Type B pancreatic cell (in vitro differentiated cells): ENCODE data around the gene OLA1. TPM values are rescaled to one million over a fixed set of nuclear protein-coding genes. Genes with fewer than 3 reads are reported as not detected.

Experiments used
- DNase-seq: peaks from one replicate; pipeline ENCODE4 v3.0.0; 2021; ENCODE audit warnings: mixed read lengths; ENCODE audit not compliant: unreplicated experiment; ENCODE audit errors: extremely low spot score
- H3K27ac Mint-ChIP-seq: 2 replicates; pipeline ENCODE4 v1.8.0; 2021; ENCODE audit warnings: mild to moderate bottlenecking, mixed read lengths
- H3K27me3 Mint-ChIP-seq: 2 replicates; pipeline ENCODE4 v1.8.0; 2021; ENCODE audit warnings: mixed read lengths
- H3K36me3 Mint-ChIP-seq: 2 replicates; pipeline ENCODE4 v1.8.0; 2021; ENCODE audit warnings: mixed read lengths
- H3K4me1 Mint-ChIP-seq: one replicate; pipeline ENCODE4 v1.8.0; 2021; ENCODE audit warnings: mixed read lengths; ENCODE audit not compliant: unreplicated experiment
- H3K4me3 Mint-ChIP-seq: 2 replicates; pipeline ENCODE4 v1.8.0; 2021; ENCODE audit warnings: mild to moderate bottlenecking, mixed read lengths
- H3K9me3 Mint-ChIP-seq: 2 replicates; pipeline ENCODE4 v1.8.0; 2021; ENCODE audit warnings: mixed read lengths
- CTCF ChIP-seq: fragments of 200-600 bp; sonication (generic); conservative IDR thresholded peaks from 2 replicates; pipeline ENCODE4 v1.5.0; 2021; ENCODE audit warnings: antibody characterized with exemption, mild to moderate bottlenecking
- total RNA-seq: library from RNA; stranded (reverse); gene quantifications from 2 replicates; pipeline ENCODE4 v1.2.1, GENCODE V29; 2021; ENCODE audit warnings: low replicate concordance

The OLA1 gene
- total RNA-seq, 1 donor from 2014 or later = 94.4 TPM

GRCh38 chr2:174025271-174026121 is 222.8 kb downstream of the OLA1 start:
- Mint-ChIP-seq H3K36me3 (no peaks in the 10 kb centered on the region), H3K4me3 (peak overlapping the region; percentile 53), H3K27ac (peak overlapping the region; percentile 77), H3K27me3 (no peaks in the 10 kb centered on the region), H3K4me1 (peaks cover 22% of the 10 kb centered on the region), H3K9me3 (no peaks in the 10 kb centered on the region)
- TF ChIP-seq CTCF = no peak
- DNase-seq = no peak

GRCh38 chr2:174024524-174025270 is 223.6 kb downstream of the OLA1 start:
- no peaks in the 10 kb centered on the region for H3K36me3 Mint-ChIP-seq

DNA sequence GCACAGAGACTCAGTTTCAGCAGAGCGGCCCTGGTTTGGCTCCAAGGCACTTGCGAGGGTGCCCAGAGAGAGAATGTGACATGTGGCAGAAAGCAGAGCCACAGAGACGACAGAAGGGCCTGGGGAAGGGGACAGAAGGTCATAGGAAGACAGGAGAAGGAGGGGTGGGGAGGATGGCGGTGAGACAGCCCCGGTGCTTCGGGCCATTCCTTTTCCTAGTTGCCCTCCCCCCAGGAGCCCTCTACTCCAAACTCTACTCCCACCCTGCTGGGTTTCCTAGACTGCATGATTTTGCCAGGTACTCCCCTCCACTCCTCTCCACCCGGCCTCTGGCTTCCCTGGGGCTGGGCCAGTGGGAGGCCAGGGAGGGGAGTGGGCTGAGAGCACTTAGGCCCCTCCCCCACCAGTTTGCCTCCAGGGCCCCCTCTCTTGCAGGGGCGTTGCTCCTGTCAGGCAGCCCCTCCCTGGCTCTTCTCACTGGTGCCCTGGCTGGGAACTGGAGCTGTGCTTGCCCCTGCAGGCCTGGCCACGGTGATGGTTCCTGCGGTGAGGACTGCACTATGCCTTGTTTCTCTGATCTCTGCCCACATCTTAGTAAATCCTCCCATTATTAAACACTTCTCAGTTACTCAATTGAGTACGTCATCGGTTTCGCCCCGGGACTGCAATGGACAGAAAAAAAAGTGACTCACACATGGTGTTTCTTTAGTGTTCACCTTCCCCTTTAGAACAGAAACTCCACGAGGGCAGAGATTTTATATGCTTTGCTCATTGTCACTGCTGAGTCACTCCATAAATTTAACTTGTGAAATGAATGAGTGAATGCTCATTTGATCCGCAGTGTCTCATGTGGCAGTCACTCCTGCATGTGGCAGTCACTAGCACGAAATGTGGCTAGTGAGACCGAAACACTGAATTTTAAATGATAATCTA is 224.5 kb downstream of the OLA1 start:
- H3K27ac Mint-ChIP-seq = peak overlapping the region; percentile 77
- no peaks in the 10 kb centered on the region for H3K9me3 Mint-ChIP-seq
- DNase-seq = no peak
- H3K27me3 Mint-ChIP-seq = no peaks in the 10 kb centered on the region
- peaks cover 22% of the 10 kb centered on the region for H3K4me1 Mint-ChIP-seq
- no peaks in the 10 kb centered on the region for H3K36me3 Mint-ChIP-seq
- TF ChIP-seq CTCF = no peak
- peak overlapping the region; percentile 53 for H3K4me3 Mint-ChIP-seq

More at GRCh38 chr2:174024524-174025270, 223.6 kb downstream of the OLA1 start:
- Mint-ChIP-seq H3K27me3 (no peaks in the 10 kb centered on the region), H3K4me3 (peak overlapping the region; percentile 53), H3K4me1 (peaks cover 22% of the 10 kb centered on the region), H3K9me3 (no peaks in the 10 kb centered on the region), H3K27ac (peak overlapping the region; percentile 77)
- TF ChIP-seq CTCF = no peak
- no peak for DNase-seq

Other genes starting within 250 kb of the OLA1 start
- gene SP9, start 86.4 kb upstream of the OLA1 start, total RNA-seq = 0.56 TPM in 1 of 2 replicates, not detected in the other
- gene SCRN3, start 147.2 kb upstream of the OLA1 start, total RNA-seq = 23.2 and 25.9 TPM in 2 replicates
- 1.6 and 6.2 TPM in 2 replicates for gene GPR155, start 238.5 kb upstream of the OLA1 start, total RNA-seq